NK-92 treated with Interleukin-12 subunit alpha and Interleukin-12 subunit beta, amount 100 ng/mL, for 24 hours (cell line): ENCODE measurements around the gene TBC1D4.
"Not testable (repeated sequence)": the region's sequence is repeated elsewhere in the genome, so short reads cannot be mapped to it uniquely, and the experiment has no call there.

Source experiments
- DNase-seq: peaks from one replicate; lab custom pipeline; 2025; lab: John Stamatoyannopoulos, UW

The TBC1D4 gene

DNA sequence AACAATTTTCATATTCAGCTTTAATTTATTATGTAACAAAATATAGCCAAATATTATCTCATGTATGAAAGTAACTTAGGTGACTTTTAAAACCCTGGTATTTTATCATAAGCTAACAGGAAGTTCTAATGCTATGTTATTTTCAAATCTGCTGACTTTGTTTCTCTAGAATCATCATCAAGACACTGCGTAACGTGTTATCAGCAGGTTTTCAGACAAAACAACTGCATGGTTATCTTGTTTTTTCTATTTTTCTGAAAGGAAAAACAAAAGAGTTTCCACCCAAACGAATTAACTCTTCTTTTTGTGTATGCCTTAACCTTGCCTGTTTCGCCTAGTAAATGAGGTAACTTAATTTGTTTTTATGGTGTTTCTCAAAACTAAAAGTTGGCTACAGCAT, 156.3 kb downstream of the TBC1D4 start:
- DNase-seq: no peak

DNA sequence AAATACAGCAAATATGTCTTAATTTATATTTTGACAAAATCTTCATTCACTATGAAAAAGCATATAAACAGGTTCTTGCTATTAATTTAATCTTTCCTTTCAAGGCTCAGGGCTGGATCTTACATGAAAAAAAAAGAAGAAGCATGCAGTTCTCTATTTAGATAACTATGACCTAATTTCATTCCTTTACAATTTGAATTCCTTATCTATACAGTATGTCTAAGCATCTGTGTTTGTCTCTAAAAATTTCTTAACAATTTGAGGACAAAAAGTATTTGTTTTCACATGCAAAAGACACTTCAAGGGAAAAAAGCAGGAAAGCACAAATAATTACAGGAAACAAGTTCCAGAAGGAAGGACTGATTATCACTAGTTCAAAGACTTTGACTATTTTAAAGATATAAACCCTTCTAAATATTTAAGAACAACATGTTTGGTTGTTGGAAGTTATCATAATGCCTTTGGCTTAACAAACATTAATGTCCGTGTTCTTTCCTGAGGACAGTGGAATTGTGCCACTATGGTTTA, 157.5 kb downstream of the TBC1D4 start:
- no peak for DNase-seq

DNA sequence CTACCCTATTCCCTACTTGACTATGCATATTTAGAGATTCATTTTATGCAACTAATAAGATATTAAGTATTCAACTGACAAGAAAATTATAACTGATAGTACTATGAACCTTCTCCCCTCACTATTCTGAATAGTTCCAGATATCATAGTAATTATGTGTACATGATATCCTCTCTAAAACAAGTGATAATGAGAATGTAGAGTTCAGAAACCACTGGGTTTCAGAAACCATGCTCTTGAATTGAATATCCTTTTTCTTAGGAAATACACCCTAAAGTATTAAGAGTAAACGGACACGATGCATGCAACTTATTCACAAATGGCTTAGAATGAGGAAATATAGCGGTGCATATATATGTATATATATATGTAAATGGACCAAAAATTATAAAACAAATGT, 160.9 kb downstream of the TBC1D4 start:
- DNase-seq: no peak

DNA sequence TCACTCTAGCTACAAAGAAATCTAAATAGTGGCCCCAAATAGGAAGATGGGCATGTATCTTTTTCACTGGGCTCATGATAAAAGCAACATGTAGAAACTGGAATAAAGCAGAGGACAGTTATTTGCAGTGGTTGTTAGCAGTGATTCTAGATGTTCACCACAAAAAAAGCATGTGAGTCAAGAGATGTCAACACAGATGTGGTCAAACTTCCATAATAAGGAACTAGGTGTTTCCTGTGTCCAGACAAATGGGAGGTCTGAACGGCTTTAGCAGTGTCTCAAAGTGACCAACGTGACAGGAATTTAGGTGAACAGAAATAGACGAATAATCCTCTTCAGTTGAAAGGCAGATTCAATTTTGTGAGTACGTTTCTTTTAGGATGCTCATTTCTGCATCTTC, 162.7 kb downstream of the TBC1D4 start:
- DNase-seq: no peak

DNA sequence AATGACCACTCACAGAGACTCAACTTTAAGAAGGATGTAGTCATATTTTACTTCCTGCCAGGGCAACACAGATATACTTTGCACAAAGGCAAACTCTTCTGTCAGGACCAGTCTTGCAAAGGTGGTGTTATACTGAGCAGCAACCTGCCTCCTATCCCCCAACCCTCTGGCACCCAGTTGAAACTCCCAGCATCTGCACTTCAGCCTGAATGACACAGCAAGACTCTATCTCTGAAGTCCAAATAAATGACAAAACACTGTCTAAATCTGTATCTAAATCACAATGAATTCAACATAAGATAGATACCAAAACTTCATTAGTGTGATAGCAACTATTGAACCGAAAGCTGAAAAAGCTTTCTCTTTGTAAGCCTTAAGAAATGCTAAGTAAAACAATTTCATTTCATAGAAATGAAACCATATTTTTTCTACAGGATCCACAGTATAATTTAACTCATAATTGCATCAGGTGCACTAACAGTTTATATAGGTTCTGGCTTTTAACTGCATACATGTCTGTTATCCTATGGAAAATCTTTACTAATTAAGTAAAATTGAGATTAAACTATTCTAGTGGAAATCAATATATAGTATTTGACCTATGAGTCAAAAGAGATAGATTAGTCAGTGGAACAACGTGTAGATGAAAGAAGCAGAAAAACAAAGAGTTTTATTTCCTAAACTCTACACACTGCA, 163.7 kb downstream of the TBC1D4 start:
- no peak for DNase-seq

DNA sequence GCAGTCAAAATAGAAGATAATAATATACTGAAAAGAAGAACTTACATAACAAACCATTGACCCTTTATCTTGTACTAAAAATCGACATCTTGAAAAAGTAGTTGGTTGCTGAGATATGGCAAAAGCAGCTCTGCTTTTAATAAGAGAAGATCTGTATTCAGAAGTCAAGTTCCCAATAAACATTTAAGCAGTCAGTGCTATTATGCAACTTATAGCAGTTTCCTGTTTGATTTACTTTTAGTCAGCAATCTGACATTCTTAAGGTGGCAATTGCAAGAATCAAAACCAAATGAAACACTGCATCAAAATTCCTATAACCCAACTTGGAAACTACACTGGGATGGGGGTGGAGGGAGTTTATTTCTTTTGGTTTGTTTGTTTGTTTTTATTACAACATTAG, 165.5 kb downstream of the TBC1D4 start:
- DNase-seq: no peak

DNA sequence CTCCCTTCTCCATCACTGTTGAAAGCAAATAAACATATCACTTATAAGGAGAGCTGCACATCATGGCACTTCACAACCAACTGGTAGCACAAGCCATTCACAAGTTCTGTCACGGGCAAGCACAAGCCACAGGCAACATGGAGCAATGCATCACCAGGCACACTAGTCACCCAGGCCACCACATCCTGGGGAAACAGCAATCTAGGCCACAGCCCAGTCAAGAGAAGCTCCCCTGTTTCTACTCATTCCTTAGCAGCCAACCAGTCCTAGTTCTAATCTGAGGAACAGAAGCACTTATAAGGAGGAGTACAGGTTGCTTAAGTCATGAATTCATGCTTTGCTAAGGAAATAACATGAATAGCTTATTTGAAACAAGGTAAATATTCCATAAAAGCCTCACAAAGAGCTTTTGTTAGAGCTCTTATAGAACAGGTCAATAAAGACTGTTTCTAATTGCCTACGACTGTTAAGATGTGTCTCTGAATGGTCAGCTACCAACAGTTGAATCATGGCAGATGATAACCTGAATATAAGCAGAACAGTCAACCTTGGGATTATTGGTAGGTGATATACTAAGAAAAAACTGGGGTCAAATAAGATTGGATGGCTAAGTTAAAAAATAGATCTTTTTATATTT, 169.0 kb downstream of the TBC1D4 start:
- peak; percentile 66 for DNase-seq

DNA sequence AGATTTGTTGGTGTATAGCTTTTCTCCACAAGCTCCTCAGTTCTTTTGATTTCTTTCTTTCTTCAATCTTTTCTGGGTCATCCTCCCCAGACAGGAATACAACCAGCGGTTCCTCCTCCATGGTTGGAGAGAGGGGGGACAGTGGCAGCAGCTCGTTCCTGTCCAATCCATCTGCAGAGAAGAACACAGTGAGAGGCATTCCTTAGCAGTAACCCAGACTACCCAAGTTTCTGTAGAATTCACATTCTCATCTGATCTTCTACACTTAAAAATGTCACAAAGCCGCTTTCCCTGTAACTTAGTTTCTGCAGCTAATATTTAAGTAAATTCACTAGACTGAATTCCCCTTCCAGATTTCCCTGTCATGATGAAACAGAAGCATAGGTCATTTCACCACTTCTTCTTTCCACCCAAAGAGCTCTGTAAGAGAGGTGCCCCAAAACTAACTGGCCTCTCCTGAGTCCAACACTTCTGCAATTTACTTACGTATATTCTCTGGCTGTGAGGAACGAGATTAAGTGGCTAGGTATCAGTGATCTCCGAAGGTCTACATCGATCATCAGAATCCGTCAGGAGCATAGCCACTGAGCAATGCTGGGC, 171.9 kb downstream of the TBC1D4 start:
- no peak for DNase-seq

DNA sequence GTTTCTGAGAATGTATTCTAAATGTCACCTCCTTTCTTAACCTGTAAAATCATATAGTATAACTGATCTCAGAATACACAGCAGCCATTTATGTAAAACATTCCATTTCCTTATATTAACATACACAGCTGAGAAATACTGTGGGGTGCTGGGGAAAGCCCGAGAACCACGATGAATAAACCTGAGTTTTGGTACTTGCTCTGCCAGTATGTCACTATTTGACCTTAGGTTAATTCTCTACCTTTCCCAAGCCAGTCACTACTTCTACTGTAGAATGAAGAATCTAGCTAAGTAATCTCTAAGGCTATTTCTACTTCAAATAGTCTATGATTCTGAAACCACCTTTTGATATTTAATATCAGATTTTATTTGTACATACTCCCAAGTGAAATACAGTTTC, 173.7 kb downstream of the TBC1D4 start:
- DNase-seq: no peak

DNA sequence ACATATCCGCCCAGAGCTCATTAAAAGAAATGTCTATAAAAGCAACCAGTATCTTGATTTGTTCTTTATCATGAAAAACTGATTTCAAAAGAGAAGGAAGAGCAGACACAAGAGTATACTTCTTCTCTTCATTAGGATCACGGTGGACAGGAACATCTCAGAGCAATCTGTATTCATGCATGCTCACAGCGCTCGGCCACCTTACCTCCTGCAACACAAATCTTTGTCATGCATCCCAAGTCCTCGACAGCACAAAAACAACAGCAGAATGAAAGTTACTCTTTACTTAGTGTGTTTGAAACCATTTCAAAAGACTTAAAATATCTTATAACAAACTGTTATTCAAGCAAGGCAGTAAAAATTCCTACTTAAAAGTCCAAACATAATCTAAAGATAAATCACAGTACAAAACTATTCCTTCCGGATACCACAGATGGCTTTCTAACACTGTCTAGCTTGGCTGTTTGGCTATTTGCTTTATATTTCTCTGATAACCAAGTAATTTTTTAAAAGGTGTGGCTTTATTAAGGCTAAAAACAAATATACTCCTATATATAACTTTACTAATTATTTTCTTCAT, 174.5 kb downstream of the TBC1D4 start:
- no peak for DNase-seq

DNA sequence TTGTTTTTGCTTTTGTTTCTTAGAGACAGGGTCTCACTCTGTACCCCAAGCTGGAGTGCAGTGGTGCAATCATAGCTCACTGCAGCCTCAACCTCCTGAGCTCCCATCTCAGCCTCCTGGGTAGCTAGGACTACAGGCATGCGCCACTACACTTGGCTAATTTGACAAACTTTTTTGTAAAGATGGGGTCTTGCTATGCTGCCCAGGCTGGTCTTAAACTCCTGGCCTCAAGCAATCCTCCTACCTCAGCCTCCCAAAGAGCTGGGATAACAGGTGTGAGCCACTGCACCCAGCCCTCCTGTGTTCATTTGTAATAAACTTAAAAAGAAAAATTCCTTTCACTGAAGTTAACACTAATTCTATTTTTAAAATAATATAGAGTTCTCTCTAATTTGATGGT, 175.0 kb downstream of the TBC1D4 start:
- DNase-seq: not testable (repeated sequence)

DNA sequence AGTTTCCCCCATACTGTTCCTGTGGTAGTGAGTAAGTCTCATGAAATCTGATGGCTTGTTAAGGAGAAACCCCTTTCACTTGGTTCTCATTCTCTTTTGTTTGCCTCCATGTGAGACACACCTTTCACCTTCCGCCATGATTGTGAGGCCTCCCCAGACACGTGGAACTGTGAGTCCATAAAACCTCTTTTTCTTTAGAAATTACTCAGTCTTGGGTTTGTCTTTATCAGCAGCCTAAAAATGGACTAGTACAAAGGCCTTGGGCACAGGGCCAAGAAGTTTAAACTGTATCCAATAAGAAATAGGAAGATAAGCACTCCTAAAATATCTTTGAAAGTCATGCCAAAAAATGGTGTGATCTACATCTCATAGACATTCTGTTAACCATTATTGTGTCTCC, 176.9 kb downstream of the TBC1D4 start:
- no peak for DNase-seq

DNA sequence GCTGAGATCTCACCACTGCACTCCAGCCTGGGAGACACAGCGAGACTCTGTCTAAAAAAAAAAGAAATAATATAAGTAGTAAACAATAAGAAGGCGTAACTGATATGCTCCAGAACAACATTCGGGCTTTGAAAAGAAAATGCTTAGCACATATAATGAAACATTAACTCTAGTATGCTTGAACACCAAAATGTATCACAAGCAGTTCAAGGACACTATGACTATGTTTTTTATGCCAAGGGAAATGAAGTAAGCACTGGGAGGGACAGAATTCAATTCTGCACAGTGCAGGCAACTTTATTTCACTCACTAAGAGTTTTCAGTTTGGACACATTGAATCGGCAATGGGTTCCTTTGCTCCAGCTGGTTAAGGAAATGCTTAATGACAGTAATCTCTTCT, 178.7 kb downstream of the TBC1D4 start:
- no peak for DNase-seq

DNA sequence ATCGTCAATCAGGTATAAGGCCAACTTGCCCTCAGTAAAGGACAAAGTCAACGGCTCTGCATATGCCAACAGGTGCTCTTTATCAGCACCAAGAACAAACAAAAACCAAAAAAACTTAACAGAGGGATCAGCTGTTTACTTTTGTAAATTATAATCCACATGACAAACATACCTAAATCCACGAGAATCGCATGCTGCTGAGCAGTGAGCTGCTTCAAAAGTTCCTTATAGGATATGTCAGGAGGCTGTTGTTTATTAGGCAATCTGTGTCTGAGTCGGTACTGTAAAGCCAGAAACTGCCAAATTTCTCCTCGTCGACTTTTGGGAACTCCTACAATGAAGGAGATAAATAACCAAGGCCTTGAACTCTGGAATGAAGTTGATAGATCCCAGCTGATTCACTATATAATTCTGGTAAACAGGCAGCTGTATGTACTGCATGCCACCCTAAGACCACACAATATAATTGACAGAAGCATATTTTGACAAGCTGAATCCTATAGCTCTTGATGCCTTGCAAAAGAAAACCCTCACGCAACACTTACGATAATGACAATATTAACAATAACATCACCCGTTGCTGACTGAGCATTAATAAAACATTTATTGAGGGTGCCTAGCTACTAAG, 179.8 kb downstream of the TBC1D4 start:
- DNase-seq: no peak

DNA sequence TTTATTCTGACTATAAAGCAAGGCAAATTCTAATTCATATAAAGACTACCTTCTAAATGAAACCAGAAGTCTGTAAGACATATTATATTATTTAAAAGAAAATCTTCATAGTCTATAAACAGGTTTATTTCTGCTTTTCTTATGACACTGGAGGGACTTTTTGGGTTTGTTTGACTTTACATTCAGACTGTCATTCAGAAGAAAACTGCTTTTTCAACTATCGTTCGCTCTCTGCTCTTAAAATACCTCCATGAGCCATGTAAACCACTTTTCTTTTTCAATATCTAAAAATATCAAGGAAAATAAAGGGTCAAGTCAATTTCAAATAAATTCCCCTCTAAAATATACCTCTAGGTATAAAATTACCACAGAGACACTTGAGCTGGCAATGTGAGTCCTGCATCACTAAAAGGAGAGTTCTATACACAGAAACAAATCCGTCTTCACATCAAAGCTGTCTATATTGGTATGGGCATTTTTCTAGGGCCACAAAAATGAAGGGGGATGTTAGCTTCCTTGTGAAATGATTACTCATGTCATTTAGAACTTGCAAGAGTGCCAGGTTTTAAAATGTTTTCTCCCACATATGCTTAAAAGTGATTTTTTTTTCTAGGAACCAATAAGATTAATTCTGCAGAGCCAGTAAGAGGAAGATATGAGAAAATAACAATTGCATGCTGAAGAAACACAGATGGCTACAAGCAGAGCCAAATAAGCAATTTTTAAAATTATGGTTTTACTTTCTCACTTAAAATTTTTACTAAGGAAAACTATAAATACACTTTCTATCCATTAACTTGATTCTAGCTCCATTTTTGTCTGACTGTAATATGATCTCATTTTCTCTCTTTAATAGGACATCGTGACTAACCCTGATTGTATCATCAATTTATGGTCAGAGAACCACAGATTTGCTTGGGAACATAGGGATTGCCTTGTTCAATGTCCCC, 181.8 kb downstream of the TBC1D4 start:
- DNase-seq: no peak

DNA sequence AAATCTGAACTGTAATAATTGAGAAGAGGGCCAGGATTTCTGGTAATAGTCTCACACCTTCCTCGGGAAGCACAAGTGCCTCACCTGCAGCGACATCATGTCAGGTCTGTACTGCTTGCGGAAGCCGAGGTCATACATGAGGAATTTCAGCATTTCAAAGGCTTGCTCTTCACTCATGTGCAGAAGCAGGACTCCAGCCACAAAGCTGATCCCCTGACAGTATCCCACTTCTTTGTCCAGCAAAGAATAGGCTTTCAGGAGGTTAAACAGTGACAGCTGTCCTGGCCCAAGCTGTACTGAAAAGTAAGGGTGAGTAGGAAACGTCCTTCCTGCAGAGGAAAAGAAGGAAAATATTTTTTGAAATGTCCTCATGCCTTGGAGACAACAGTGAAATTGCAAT, 182.7 kb downstream of the TBC1D4 start:
- DNase-seq: no peak

DNA sequence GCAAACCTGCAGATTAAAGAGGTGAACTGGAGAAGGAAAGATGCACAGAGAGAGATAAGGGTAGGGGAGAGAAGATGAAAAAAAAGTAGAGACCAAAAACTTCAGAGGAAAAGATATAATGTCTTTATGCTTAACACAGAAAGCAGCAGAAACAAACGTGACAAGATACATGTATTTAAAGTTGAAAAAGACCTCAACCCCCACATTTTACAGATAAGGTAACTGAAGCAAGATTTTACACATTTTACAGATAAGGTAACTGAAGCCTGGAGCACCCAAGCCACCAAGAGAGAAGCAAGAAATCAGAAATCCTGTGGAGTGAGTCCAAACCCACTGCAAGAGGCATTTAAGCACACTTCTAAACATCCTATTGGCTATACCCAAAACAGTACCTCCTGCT, 185.3 kb downstream of the TBC1D4 start:
- DNase-seq: no peak

DNA sequence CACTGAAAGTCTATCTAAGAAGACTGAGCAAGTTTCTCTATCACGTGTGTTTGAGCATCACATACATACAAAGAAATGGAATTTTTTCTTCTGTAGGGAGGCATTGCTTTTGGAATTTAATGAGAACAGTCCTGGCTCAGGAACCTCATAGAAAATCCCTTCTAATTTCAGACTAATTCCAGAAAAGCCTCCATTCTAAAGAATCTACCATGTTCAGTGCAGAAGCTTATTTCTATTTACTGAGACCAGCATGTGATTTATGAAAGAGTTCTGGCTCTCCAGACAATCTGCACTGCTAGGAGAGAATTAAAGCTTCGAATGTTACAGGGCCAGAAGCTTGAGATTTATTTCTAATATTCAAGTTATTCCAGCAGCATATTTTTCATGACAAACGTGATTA, 186.8 kb downstream of the TBC1D4 start:
- no peak for DNase-seq

DNA sequence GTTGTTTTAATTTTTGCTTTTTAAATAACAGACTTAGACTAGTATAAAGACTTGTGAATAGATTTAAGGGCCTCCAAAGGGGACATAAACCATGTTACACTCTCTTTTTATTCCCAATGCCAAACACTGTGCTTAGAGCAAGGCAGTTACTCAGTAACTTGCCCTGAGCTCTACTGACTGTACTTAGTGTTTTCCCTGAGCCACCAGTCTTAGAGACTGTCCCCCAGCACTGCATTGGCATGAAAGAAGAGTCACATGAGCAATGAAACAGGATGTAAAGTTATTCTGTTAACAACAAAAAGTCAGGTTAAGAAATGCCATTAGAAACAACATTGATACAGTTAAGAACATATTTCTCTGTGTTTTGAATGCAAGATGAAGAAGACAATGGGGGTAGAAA, 187.9 kb downstream of the TBC1D4 start:
- no peak for DNase-seq

DNA sequence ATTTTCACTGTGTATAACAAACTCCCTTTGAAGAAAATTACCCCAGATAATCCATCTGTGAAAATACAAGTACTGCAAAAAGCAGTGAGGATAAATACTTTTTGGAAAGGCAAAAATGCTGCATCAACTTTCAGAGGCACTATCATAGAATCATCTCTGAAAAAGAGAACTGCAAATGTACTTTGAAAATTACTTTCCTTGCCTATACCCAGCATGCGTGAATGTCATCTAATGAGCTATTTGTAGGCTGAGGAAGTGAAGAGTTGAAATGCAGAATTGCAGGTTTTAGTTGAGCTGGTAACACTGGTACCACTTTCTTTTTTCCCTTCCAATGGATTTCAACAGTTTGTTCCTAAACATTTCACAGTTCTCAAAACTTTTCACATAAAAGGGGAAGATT, 196.7 kb downstream of the TBC1D4 start:
- no peak for DNase-seq

DNA sequence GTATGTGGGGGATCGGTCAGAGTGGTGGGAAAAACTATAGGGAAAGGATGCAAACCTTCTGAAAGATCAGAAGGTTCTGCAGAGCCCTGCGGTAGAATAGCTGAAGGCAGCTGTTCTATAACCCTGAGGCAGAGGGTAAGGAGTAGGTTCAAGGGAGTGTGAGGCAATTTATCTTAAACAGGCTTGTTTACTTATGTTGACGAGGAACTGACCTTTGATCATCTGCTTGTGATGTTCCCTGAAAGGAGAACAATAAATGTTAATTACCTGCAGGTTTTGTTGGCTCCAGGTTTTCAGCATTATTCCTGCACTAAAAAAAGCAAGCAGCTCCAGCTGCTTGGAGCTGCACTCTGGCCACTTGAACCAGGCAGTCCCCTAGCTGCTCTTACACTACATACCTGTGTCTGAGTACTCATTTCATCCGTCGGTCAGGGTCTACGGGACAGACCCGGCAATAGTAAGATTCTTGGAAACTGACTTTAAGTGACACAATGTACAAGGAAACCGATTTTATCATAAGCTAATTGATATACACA, 202.1 kb downstream of the TBC1D4 start:
- DNase-seq: no peak
